HG02870 (cell line): ENCODE results near the gene IFT172.

ENCODE experiments used
- ATAC-seq: cut with Tn5 transposase; IDR thresholded peaks from one replicate; pipeline ENCODE4 v1.9.1; 2021; ENCODE audit warnings: mild to moderate bottlenecking, moderate library complexity; ENCODE audit not compliant: unreplicated experiment

The IFT172 gene

DNA sequence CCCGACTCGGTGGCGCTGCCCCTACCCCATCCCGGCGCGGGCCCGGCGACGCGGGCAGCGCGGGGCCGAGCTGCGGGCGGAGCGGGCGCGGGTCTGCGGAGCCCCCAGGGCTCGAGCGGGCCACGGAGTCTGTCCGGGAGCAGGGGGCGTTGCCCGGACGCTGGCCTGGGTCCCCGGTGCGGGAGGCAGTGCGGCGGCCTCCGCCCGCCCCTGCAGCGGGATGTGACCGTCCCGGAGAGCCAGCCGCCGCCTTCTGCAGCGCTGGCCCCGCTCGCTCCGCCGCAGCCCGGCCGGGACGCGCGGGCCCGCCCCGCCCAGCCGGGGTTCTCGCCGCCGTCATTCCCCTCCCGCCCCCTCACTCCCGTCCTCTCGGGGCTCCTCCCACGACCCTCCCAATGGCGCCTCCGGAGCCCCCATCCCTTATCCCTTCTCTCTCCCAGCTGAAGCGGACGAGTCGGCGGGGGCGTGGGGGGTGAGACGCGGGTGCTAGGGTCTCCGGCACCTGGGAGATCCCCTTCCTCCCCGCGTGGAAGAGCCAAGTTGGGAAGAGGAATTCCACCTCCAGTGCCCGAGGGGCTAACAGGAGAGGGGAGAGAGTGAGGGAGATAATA lies 5.5 kb upstream of the IFT172 start, which contains the start of gene FNDC4:
Gene FNDC4 (minus strand): TSS at position 257 of the 611 bp plus-strand sequence. CDS start 521 bp downstream, outside the sequence.
- no peak for ATAC-seq

DNA sequence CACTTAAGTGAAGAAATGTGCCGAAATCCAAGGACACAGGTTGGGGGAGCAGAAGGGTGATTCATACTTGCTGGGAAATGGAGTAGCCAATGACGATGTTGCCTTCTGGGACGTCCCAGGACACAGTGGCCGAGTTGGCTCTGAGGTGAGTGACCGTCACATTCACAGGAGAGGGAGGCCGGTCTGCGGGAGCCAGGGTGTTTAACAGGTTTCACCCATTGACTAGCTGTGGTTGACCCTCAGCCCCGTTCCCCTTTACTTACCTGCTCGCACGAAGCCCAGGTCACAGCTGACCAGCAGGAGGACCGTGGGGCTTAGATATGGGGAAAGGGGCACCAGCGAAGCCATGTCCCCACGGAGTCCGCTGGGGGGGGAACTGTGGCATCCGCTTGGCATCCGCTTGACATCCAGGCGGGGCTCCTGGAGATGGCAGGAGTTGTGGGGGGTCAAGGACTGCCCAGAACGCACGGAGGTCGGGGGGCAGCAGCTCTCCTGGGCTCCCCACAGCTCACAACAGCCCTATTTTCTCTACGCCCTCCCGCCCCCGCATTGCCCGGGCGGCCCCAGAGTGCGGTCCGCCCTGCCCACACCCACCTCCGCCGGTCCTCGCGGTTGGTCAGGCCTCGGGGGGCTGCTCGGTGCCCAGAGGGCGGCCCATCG lies 4.9 kb upstream of the IFT172 start:
- ATAC-seq: no peak

GRCh38 chr2:27493948-27494283 lies 4.4 kb upstream of the IFT172 start:
- no peak for ATAC-seq

DNA sequence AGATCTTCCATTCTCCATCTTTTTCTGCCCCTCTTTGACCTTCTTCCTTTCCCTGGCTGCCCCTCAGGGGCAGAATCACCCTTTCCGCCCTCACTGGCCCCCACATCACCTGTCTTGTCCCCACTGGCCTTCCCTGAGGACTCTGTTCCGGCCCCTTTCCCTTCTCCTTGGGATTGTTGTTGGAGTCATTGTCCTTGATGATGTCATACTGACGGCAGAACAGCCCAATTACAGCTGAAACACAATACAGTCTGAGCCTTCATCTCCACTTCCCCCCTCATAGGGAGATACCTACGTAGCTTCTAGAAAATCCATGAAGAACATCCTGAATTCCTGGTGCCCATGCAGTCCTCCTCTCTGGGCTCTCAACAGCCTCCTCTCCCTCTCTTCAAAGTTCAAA lies 3.0 kb upstream of the IFT172 start:
- no peak for ATAC-seq

GRCh38 chr2:27489118-27489497 lies 435 bp downstream of the IFT172 start:
- no peak for ATAC-seq

GRCh38 chr2:27485496-27485895 lies 4.0 kb downstream of the IFT172 start:
- ATAC-seq: no peak

GRCh38 chr2:27471961-27472360 lies 17.6 kb downstream of the IFT172 start:
- no peak for ATAC-seq

DNA sequence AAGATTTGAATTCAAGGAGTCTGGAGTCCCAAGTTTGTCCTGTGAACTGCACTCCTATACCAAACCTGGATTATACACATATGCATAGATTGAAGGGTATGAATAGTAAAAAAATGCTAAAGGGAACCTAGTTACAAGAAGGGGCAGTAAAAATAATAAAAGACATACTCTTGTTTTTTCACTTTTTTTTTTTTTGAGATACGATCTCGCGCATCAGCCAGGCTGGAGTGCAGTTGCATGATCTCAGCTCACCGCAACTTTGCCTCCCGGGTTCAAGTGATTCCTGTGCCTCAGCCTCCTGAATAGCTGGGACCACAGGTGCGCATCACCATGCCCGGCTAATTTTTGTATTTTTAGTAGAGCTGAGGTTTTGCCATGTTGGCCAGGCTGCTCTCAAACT lies 25.1 kb downstream of the IFT172 start:
- ATAC-seq: no peak

DNA sequence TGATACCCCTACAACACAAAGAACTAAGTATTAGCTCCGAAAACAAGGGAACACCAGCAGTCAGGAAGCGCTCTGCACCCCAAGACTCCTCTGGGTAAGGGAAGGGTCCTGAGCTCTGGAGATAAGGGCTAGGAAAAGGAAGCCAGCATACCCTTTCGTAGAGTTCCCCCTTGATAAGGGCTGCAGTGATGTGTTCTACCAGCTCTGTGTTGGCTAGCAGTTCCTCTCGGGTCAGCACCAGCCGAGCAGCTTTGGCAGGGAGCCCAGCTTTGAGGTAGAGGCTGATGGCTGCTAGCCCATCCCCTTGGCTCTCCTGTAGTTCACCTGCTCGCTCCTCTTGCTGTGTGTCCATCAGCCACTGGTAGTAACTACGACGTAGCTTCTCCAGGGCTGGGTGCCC lies 28.4 kb downstream of the IFT172 start:
- no peak for ATAC-seq

DNA sequence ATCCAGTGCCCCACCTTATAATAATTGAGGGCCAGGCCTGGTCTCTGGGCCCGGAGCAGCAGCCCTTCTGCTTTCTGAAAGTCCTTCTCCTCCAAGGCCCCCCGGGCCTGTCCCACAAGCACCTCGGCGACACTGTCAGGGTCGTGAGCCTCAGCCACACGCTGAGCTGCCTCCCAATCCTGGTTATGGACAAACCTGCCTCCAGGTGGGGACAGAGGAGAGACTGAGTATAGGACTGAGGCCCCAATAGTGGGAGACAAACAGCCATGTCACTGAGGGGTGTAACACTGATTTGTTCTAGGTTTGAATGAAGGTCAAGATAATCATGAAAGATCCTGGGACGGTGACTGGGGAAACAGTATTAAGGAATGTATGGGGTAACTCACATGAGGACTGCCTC lies 35.6 kb downstream of the IFT172 start:
- ATAC-seq: no peak

DNA sequence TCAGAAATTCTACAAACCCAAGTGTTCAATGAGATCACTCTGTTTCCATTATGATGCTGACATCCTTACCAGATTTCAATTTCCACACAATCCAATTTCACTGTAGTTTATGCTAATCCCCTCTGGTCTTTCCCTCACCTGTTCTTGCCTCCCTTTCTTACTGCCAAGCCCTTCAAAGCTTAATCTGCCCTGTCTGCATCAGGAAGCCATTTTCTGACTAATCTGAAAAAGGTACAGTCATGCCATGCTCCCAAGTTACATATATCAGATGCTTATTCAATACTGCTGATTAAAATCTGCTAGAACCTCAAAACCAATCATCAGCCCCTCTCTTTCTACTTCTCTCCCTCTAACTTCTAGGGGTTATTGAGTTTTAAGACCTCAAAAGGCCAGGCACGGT lies 38.4 kb downstream of the IFT172 start:
- ATAC-seq: no peak

DNA sequence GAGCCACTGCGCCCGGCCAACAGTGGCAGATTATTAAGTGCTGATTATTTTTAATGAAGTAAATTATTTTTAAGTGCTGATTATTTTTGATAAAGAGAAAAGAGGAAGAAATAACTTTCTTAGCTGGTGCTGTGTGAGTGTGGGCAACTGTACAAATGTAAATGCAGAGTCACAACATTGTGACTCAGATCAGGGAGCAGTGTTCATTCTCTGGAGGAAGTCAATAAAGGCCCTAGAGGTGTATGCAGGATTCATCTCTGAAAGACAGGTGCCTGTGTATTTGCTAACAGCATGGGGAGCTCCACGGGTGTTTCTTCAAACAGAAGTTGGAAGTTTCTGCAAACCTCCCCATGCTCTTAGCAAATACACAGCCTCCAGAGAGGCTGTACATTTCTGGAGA lies 41.2 kb downstream of the IFT172 start:
- no peak for ATAC-seq

GRCh38 chr2:27446057-27446456 lies 43.5 kb downstream of the IFT172 start:
- no peak for ATAC-seq

- no peak for ATAC-seq
Observed at GRCh38 chr2:27445615-27446014, 43.9 kb downstream of the IFT172 start.

DNA sequence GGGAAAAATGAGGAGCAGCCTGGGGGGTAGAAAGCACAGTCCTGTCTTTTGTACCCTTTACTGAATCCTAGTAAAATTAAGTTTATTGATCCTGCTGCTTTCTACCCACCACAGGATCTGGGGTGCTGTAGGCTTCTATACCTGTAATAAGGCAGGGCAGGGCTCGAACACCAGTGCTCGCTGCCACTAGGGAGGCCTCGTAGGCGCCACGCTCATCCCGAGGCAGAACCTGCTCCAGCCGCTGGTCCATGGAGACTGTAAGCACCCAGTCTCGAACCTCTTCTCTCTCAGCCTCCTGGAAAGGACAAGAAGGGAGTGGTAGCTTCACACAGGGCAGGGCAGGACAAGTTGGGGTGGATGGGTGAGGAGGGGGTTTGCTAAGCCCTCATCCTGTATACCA lies 44.4 kb downstream of the IFT172 start:
- ATAC-seq: no peak

DNA sequence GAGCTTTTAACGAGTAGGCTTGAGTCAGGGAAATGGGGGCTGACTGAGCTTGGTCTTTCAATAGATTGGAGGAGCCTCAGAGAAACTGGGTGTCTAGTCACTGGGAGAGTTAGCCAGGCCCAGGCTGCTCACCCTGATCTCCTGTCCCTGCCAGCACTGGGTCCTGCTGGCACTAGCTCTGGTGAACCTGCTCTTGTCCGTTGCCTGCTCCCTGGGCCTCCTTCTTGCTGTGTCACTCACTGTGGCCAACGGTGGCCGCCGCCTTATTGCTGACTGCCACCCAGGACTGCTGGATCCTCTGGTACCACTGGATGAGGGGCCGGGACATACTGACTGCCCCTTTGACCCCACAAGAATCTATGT lies 46.6 kb downstream of the IFT172 start:
- no peak for ATAC-seq

DNA sequence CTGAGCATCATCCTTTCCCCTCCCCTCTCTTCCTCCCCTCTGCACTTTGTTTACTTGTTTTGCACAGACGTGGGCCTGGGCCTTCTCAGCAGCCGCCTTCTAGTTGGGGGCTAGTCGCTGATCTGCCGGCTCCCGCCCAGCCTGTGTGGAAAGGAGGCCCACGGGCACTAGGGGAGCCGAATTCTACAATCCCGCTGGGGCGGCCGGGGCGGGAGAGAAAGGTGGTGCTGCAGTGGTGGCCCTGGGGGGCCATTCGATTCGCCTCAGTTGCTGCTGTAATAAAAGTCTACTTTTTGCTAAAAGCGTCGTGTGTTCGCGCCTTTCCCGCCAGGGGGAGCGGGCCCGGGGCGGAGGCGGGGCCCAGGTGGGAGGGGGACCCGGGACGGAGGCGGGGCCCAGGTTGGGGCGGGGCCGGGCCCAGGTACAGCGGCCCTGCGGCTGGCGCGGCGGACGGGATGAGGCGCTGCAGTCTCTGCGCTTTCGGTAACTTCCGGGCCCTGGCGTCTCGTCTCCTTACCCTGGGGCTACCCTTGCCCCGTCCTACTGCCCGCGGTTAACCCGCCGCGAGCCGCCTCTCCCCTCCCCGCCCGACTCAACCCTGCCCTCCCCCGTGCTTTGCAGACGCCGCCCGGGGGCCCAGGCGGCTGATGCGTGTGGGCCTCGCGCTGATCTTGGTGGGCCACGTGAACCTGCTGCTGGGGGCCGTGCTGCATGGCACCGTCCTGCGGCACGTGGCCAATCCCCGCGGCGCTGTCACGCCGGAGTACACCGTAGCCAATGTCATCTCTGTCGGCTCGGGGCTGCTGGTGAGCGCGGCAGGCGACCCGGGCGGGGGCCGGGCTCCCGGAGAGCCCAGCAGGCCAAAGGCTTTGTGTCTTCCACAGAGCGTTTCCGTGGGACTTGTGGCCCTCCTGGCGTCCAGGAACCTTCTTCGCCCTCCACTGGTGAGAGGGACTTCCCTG lies 47.3 kb downstream of the IFT172 start, which contains the start of gene KRTCAP3:
Gene KRTCAP3 (plus strand): TSS at position 424 of the 962 bp plus-strand sequence. CDS start 32 bp downstream, at position 456.
- no peak for ATAC-seq

DNA sequence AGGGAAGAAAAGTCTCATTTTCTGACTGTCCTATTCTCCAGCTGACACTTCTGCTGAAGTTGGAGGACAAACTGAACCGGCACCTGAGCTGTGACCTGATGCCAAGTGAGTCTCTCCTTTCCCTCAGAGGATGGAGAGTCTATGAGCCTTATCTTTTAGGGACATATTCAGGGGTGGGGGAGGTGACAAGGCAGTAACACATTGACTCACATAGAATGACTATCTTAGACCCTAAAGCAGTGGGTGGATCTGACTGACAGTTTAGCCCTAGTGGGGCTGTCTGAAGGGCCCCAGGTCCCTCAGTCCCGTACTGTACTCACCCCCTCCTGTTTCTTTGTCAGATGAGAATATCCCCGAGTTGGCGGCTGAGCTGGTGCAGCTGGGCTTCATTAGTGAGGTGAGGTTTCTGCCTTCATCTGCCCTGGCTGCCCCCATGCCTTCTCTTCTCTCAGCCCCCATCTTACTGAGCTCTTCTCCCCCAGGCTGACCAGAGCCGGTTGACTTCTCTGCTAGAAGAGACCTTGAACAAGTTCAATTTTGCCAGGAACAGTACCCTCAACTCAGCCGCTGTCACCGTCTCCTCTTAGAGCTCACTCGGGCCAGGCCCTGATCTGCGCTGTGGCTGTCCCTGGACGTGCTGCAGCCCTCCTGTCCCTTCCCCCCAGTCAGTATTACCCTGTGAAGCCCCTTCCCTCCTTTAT lies 48.2 kb downstream of the IFT172 start:
- no peak for ATAC-seq

DNA sequence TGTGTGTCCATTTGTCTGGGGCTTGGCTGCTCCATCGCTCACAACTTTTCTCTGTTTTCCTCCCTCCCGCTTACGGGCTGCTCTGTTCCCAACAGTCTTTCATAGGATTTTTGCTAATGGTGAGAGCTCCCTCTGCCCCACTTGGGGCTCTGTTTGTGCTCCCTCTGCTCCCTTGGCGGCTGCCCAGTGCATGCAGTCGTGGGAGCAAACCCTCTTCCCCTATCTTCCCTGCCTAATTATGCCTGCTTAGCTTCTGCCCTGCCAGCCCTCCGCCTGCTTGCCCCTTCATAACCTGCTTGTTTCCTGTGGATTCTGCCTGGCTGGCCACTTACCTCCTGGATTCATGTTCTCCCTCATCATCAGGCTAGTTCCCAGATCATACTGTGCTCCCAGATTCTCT lies 53.9 kb downstream of the IFT172 start:
- no peak for ATAC-seq

- ATAC-seq: no peak
Observed at GRCh38 chr2:27431395-27431794, 58.1 kb downstream of the IFT172 start.

- ATAC-seq: peak; percentile 61
Observed at GRCh38 chr2:27428978-27429541, 60.5 kb downstream of the IFT172 start.
